ENCODE measurements around the gene GNPTG.
A peak's percentile ranks its signal among the peaks of the same experiment; 100 is the strongest.

Gene GNPTG

DNA sequence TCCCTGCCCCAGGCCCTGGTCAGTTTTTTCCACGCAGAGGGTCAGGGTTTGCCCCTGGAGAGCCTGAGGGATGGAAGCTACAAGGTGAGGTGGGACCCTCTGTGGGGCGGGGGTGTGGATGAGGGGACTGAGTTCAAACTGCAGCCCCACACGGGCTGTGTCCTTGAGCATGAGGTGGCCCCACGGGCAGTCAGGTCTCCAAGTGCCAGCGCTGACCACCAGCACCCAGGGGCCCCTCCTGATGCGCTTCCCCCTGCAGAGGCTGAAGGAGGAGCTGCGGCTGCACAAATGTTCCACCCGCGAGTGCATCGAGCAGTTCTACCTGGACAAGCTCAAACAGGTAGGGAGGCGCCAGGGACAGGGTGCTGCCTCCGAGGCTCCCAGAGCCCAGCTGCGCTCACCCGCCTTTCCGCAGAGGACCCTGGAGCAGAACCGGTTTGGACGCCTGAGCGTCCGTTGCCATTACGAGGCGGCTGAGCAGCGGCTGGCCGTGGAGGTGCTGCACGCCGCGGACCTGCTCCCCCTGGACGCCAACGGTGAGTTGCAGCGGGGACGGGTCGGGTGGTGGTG, 4.4 kb upstream of the GNPTG start:
- no peak for DNase-seq (ENCODE audit: low spot score)

GRCh38 chr16:1347962-1348361, 3.8 kb upstream of the GNPTG start:
- DNase-seq (ENCODE audit: low spot score): no peak

DNA sequence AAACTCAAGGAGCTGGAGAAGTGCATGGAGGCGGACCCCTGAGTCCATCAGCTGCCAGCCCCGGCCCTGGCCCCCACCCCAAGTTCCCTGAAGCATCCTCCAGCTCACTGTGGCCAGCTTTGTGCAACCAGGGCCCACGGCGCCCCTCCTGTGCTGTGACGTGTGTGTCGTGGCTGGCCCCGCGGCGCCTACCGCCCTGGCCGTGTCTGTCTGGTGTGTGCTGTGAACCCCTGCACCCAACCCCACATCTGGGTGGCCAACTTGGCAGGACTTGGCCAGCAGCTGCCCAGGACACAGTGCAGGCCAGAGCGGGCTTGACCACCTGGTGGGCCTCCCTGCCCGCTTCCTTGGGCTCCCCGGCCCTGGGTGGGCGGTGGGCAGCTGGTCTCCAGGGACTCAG, 3.3 kb upstream of the GNPTG start:
- DNase-seq (ENCODE audit: low spot score): no peak

DNA sequence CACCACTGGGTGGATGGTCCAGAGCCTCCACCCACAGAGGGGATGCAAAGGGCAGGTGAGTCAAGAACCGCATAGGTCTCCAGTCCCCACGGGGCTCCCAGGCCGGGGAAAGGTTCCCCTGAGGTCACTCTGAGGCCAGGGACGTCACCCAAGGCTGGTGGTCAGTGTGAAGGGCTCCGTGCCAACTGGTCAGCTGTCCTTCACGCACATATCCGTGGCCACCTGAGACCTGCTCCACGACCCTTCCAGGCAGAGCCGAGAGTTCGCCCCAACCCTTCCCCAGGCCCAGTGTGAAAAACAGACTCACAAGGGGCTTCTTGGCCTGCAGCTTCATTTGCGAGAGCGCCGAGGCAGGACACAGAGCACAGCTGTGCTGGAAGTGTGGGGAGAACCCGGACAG, 2.8 kb upstream of the GNPTG start:
- no peak for DNase-seq (ENCODE audit: low spot score)

DNA sequence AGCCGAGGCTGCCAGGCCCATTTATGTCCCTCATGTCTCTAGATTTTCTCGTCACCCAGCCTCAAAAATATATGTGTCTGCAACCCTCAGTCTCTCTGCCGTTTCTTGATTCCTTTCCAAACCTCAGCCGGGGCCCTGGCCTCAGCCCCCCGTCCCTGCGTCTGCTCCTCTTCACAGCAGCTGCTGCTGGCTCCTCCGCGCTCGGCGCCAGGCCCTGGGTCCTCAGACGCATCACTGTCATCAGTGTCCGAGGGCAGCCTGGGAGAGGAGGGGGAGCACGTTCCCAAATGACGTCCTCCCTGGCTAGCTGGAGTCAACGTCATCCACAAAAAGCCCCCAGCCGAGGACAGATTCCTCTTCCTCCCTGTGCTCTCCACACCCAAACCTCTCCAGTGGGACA, 2.4 kb upstream of the GNPTG start:
- no peak for DNase-seq (ENCODE audit: low spot score)

GRCh38 chr16:1349951-1350350, 1.8 kb upstream of the GNPTG start:
- no peak for DNase-seq (ENCODE audit: low spot score)

DNA sequence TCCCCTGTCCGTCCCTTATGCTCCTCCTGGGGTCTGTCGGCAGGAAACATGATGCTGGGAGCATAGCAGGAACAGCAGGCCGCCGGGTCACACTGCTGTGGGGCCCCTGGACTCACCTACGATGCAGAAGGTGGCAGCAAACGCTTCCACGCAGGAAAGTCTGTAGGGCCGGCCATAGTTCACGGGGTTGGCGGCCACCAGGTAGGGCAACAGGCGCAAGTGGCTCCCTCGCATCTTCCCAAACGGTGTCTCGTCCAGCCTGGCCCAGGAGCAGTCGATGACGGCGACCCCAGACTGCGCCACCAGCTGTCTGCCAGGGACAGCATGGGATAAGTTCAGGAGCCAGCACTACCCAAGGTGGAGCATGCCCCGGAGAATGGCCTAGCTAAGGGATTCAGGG, 1.0 kb upstream of the GNPTG start:
- DNase-seq (ENCODE audit: low spot score): no peak

DNA sequence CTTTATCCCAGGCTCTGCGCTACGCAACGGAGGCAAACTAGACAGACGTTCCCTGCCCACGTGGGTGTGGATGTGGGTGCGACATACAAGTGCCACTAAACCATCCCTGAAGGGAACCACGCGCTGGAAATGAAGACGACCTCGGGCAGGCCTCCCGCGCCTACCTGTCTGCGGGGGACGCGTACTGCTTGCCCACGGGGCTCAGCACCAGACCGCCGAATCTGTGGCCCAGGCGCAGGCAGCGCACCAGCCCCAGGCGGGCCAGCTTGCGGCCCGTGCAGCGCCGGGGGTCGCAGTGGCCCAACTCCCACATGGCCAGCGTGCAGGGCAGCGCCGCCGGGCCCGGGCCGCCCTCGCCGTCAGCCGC, 533 bp upstream of the GNPTG start:
- no peak for DNase-seq (ENCODE audit: low spot score)

DNA sequence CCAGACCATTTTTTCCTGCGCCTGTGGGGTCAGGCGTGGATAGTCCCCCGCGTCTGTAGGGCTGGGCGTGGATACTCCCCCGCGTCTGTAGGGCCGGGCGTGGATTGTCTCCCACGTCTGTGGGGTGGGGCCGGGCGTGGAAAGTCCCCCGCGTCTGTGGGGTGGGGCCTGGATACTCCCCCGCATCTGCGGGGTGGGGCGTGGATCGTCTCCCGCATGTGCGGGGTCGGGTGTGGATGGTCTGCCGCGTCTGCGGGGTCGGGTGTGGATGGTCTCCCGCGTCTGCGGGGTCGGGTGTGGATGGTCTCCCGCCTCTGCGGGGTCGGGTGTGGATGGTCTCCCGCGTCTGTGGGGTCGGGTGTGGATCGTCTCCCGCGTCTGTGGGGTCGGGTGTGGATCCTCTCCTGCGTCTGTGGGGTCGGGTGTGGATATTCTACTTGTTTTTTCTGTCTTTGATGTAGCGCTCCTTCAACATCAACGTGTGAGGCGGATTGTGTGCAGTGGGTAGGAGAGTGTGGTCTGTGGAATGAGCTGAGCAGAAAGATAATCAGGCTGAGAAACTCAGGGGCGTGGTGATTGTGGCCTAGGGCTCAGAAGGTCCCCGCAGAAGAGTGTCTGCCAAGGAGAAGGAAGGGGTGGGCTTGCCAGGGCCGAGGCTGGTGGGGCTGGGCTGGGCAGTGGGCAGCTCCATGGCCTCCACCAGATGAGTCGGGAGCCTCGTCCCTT, 3.2 kb downstream of the GNPTG start:
- no peak for DNase-seq (ENCODE audit: low spot score)

DNA sequence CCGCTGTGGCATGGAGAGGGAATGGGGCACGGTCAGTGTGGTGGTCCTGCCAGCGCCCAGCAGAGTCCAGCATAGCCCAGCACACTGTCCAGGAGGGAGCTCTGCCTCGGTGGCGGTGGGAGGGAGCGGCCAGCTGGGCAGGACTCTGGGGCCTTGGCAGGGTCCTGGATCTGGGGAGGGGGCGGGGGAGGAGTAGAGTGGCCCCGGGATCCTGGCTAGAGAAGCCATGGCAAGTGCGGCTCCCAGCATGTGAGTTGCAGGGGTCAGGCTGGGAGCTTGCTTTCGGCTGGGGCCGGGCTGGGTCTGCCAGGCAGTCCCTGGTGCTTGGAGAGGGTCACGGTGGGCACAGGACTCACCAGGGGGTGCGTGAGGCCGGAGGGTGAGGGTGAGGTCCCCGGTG, 3.9 kb downstream of the GNPTG start:
- no peak for DNase-seq (ENCODE audit: low spot score)

GRCh38 chr16:1356061-1356900, 4.5 kb downstream of the GNPTG start:
- no peak for DNase-seq (ENCODE audit: low spot score)

DNA sequence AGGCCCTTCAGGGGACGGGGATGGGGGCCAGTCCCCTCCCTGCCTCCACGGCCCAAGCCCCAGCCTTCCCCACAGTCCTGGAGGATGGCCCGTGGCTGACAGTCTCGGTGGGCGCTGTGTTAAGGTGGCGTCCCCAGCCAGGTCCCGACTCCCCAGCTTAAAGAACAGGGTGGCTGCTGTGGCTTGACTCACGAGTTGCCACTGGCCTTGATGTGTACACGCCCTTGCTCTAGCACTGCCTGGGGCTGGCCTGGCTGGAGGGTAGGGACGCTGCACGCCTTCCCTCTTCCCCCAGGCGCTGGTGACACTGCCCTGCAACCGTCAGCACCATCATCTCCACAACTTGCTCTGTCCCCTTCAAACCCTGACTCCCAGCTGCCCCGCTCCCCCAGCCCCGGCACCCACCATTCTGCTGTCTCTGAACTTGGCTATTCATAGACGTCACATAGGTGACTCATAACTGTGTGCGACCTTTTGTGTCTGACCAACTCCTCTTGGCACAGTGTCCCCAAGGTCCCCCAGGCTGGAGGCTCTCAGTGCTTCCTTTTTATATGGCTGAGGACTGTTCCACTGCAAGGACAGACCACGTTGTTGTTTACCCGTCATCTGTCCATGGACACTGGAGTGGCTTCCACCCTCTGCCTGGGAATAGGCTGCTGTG, 6.3 kb downstream of the GNPTG start:
- DNase-seq (ENCODE audit: low spot score): no peak

- DNase-seq (ENCODE audit: low spot score): no peak
These were observed 10.1 kb downstream of the GNPTG start for GRCh38 chr16:1361685-1362360.

- DNase-seq (ENCODE audit: low spot score): no peak
These were observed 11.1 kb downstream of the GNPTG start for GRCh38 chr16:1362807-1363206.

DNA sequence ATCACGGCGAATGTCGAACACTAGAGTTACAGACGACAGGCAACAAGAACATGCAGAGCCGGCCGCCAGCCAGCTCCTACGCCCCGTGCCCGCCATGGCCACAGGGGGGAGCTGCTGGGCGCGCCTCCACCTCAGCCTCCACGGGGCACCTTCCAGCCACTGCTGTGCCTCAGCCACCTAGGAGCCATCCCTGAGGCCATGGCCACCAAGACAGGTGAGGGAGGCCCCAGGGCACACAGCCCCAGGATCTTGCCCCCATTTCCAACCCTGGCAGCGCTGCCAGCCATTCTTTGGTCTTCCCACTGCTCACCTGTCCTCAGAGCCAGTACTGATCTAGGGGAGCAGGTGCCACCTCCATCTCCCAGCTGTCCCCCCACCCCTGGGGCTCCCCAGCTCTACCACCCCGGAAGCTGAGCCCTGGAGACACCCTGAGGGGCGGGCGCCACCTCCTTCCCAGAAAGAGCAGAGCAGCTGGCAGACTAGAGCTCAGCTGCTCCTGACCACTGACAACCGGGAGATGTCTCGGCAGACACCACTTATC, 11.8 kb downstream of the GNPTG start:
- DNase-seq (ENCODE audit: low spot score): peak; percentile 65

DNA sequence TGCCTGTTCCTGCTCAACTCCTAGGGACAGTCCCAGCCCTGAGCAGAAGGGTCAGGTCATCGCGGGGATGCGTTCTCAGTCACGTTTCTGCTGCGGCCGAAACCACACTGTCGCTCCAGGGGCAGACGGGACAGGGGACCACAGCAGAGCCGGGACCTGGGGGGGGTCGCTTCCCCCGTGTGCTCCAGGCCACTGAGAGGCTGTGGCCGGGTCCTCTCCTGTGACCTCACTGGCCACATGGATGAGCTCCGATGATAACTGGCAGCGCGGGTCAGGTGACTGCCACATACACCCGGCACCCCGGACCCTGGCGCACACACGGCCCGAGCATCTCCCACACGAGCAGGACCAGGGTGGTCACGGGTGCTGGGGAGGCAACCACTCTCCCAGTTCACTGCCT, 12.8 kb downstream of the GNPTG start:
- DNase-seq (ENCODE audit: low spot score): no peak

- no peak for DNase-seq (ENCODE audit: low spot score)
These were observed 14.5 kb downstream of the GNPTG start for GRCh38 chr16:1366060-1366711.

DNA sequence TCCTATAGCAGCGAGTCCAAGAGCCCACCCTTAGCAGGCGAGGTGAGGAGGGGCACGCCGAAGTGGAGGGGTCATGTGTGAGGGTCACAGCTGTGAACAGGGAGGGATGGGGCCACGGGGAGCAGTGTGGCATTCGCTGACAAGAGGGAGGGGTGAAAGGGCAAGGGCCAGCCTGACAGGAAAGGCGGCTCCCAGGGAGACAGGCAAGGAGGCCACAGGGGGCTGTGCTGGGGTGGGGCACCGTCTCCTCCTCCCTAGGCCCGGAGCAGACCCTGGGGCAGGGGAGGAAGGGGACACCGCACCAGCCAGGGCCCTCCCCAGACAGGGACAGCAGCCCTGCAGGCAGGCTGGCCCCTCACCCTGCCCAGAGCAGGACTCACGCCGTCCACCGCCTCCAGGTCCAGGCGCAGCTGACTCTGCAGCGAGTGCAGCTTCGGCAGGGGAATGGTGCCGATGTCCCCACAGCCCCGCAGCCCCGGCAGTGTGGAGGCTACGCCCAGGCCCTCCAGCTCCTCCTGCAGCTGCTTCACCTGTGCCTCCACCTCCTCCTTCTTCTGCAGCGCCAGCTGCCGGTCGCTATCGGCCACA, 15.1 kb downstream of the GNPTG start:
- DNase-seq (ENCODE audit: low spot score): no peak

DNA sequence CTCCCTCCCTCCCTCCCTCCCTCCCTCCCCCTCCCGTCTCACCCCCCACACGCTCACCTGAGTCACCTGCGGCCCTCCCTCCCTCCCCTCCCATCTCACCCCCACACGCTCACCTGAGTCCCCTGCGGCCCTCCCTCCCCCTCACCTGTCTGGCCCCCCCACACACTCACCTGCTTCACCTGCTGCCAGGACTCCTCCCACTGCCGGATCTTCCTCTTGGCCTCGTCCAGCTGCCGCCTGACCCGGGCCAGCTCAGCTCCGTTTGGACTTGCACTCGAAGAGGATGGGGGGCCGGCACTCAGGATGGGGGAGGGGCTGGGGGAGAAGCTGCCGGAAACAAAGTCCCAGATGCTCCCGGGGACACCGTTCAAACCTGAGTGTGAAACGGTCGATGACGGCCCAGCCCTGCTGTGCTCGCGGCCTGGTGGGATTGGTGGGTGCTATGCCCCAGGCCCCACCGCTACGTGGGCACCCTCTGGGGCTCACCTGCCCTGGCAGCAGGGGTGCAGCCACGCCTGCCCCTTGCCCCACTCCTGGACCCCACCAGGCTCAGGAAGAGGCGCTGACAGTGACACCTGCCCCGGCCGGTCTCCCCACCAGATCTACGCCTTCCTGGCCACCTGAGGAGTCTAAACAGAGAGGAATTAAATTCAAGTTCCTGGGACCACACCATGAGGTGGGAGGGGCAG, 15.9 kb downstream of the GNPTG start:
- no peak for DNase-seq (ENCODE audit: low spot score)

Data from activated CD4-positive, alpha-beta T cell treated with anti-CD3 and anti-CD28 coated beads, Interleukin-2, Interleukin-4, amounts not matched to agents 100 ng/mL and 50 ng/mL, durations not matched to agents 16 hours and 8 hours (primary cell).